WTC11 (cell line): ENCODE results near the gene CFAP74.

Experiments
- CREB1 ChIP-seq: sonication (generic); formaldehyde crosslinking; IDR thresholded peaks from 2 replicates; pipeline ENCODE4 v1.8.0; 2023; ENCODE audit warnings: mild to moderate bottlenecking, missing genetic modification reagents
- EMX1 ChIP-seq: fragments of 250-450 bp; sonication (Bioruptor Pico); IDR thresholded peaks from 2 replicates; pipeline ENCODE4 v1.8.0; 2021; ENCODE audit warnings: mild to moderate bottlenecking
- NFYB ChIP-seq: sonication (generic); formaldehyde crosslinking; conservative IDR thresholded peaks from 2 replicates; pipeline ENCODE4 v1.8.0; 2022; ENCODE audit warnings: low read depth, missing genetic modification reagents
- NR2C2 ChIP-seq: sonication (generic); formaldehyde crosslinking; IDR thresholded peaks from 2 replicates; pipeline ENCODE4 v1.8.0; 2022; ENCODE audit warnings: mild to moderate bottlenecking, missing genetic modification reagents
- OVOL2 ChIP-seq: fragments of 250-450 bp; sonication (Bioruptor Pico); IDR thresholded peaks from 2 replicates; pipeline ENCODE4 v1.9.0; 2021; ENCODE audit warnings: mild to moderate bottlenecking, borderline replicate concordance
- ZNF263 ChIP-seq: sonication (generic); formaldehyde crosslinking; IDR thresholded peaks from 2 replicates; pipeline ENCODE4 v1.8.1; 2022; ENCODE audit warnings: low read depth, mild to moderate bottlenecking, moderate library complexity, missing genetic modification reagents
- ZNF416 ChIP-seq: fragments of 250-450 bp; sonication (Bioruptor Pico); IDR thresholded peaks from 2 replicates; pipeline ENCODE4 v1.9.0; 2021; ENCODE audit warnings: mild to moderate bottlenecking, inconsistent platforms
- TF ChIP-seq, protein P1 (sequence below): fragments of 200-600 bp; IDR thresholded peaks from 2 replicates; pipeline ENCODE4 v1.8.0; 2022; ENCODE audit warnings: antibody characterized with exemption
- TF ChIP-seq, protein P2 (sequence below): sonication (generic); formaldehyde crosslinking; IDR thresholded peaks from 2 replicates; pipeline ENCODE4 v1.8.0; 2022; ENCODE audit warnings: mild to moderate bottlenecking, missing genetic modification reagents
- TF ChIP-seq, protein P3 (sequence below): sonication (generic); formaldehyde crosslinking; IDR thresholded peaks from 2 replicates; pipeline ENCODE4 v1.8.1; 2023; ENCODE audit warnings: mild to moderate bottlenecking, missing genetic modification reagents, moderate library complexity

DNA sequence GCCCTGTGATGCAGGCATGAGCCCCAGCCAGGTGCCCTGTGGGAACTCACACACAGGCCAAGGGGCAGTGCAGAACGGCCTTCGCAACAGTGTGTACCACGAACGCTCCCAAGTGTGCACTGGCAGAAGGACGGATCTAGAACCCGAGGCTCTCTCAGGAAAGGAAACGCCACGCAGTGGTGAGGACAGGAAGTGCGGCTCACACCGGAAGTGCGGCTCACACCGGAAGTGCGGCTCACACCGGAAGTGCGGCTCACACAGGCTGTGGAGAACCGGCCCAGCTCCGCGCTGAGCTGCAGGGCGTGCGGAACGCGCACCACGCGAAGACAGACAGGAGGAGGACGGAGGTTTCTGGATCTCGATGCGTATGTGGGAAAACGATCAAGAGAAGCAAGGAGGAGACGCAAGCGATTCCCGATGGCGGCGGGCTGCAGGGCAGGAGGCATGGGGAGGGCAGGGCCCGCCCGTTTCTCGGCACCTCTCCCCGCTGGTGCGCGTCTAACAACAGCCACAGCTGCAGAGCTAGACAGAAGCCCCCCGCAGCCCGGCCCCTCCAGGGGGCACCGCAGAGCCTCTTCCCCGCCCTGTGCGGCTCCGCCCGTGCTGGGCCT, 48.6 kb downstream of the CFAP74 start:
- TF ChIP-seq ZNF416 (CRISPR knock-in tag): no peak
- TF ChIP-seq, protein P1, sequence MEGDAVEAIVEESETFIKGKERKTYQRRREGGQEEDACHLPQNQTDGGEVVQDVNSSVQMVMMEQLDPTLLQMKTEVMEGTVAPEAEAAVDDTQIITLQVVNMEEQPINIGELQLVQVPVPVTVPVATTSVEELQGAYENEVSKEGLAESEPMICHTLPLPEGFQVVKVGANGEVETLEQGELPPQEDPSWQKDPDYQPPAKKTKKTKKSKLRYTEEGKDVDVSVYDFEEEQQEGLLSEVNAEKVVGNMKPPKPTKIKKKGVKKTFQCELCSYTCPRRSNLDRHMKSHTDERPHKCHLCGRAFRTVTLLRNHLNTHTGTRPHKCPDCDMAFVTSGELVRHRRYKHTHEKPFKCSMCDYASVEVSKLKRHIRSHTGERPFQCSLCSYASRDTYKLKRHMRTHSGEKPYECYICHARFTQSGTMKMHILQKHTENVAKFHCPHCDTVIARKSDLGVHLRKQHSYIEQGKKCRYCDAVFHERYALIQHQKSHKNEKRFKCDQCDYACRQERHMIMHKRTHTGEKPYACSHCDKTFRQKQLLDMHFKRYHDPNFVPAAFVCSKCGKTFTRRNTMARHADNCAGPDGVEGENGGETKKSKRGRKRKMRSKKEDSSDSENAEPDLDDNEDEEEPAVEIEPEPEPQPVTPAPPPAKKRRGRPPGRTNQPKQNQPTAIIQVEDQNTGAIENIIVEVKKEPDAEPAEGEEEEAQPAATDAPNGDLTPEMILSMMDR: peak; percentile 28; the same call in 1 of the 2 replicates
- TF ChIP-seq NR2C2 (CRISPR knock-in tag): no peak
- TF ChIP-seq ZNF263: no peak
- no peak for TF ChIP-seq OVOL2 (CRISPR knock-in tag)
- TF ChIP-seq EMX1: no peak
- TF ChIP-seq, protein P2, sequence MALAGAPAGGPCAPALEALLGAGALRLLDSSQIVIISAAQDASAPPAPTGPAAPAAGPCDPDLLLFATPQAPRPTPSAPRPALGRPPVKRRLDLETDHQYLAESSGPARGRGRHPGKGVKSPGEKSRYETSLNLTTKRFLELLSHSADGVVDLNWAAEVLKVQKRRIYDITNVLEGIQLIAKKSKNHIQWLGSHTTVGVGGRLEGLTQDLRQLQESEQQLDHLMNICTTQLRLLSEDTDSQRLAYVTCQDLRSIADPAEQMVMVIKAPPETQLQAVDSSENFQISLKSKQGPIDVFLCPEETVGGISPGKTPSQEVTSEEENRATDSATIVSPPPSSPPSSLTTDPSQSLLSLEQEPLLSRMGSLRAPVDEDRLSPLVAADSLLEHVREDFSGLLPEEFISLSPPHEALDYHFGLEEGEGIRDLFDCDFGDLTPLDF (CRISPR knock-in tag): no peak
- TF ChIP-seq CREB1 (CRISPR knock-in tag): no peak
- no peak for TF ChIP-seq NFYB (CRISPR knock-in tag)
- TF ChIP-seq, protein P3, sequence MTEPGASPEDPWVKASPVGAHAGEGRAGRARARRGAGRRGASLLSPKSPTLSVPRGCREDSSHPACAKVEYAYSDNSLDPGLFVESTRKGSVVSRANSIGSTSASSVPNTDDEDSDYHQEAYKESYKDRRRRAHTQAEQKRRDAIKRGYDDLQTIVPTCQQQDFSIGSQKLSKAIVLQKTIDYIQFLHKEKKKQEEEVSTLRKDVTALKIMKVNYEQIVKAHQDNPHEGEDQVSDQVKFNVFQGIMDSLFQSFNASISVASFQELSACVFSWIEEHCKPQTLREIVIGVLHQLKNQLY (CRISPR knock-in tag): no peak
